Measurements from ENCODE around the gene BCL3. TPM values are rescaled to one million over a fixed set of nuclear protein-coding genes. Genes with fewer than 3 reads are reported as not detected.

The BCL3 gene
- total RNA-seq, 2 donors from 2014 or later: 1.8 to 6.2 TPM

- DNase-seq: no peak
- Histone ChIP-seq H3K27me3 (ENCODE audit: control insufficient read depth, insufficient read depth, low read length, poor library complexity, severe bottlenecking) (no peaks in the 10 kb centered on the region), H3K27ac (ENCODE audit: low read depth, low read length) (no peak overlapping the region), H3K9me3 (ENCODE audit: control insufficient read depth, low read length) (no peaks in the 10 kb centered on the region), H3K4me3 (ENCODE audit: low read length) (no peak overlapping the region), H3K9ac (ENCODE audit: extremely low read depth, low read length, poor library complexity, severe bottlenecking) (no peak overlapping the region), H3K4me1 (ENCODE audit: control insufficient read depth, insufficient read depth, low read length) (no peaks in the 10 kb centered on the region), H3K36me3 (ENCODE audit: control insufficient read depth, insufficient read depth, low read length) (no peaks in the 10 kb centered on the region)
- no peaks in the 10 kb centered on the region for H3K9me3 Mint-ChIP-seq
- peaks cover 4% of the 10 kb centered on the region for H3K4me1 Mint-ChIP-seq
- no peak for TF ChIP-seq CTCF (conservative IDR thresholded peaks at IDR 0.05)
- peaks cover 8% of the 10 kb centered on the region for H3K36me3 Mint-ChIP-seq (ENCODE audit: low read depth)
- H3K4me3 Mint-ChIP-seq: no peak overlapping the region
- no peak overlapping the region for H3K27ac Mint-ChIP-seq
- 91 to 94% methylated on average over 4 to 12 of the region's 13 CpGs for WGBS, 2 experiments (ENCODE audit: insufficient coverage in 1 of 2, insufficient read length in 1 of 2)
- no peaks in the 10 kb centered on the region for H3K27me3 Mint-ChIP-seq (ENCODE audit: insufficient read depth)
These were observed 41.5 kb downstream of the BCL3 start for GRCh38 chr19:44789943-44790483.

GRCh38 chr19:44792281-44792680 lies 43.8 kb downstream of the BCL3 start:
- Histone ChIP-seq H3K27me3 (ENCODE audit: control insufficient read depth, insufficient read depth, low read length, poor library complexity, severe bottlenecking) (no peaks in the 10 kb centered on the region), H3K4me3 (ENCODE audit: low read length) (no peak overlapping the region), H3K27ac (ENCODE audit: low read depth, low read length) (no peak overlapping the region), H3K4me1 (ENCODE audit: control insufficient read depth, insufficient read depth, low read length) (no peaks in the 10 kb centered on the region), H3K9ac (ENCODE audit: extremely low read depth, low read length, poor library complexity, severe bottlenecking) (no peak overlapping the region), H3K9me3 (ENCODE audit: control insufficient read depth, low read length) (no peaks in the 10 kb centered on the region), H3K36me3 (ENCODE audit: control insufficient read depth, insufficient read depth, low read length) (no peaks in the 10 kb centered on the region)
- TF ChIP-seq CTCF (conservative IDR thresholded peaks at IDR 0.05): no peak
- no peak for DNase-seq
- peaks cover 15% of the 10 kb centered on the region for H3K36me3 Mint-ChIP-seq (ENCODE audit: low read depth)
- H3K9me3 Mint-ChIP-seq: peaks cover 1% of the 10 kb centered on the region
- H3K27ac Mint-ChIP-seq: no peak overlapping the region
- no peaks in the 10 kb centered on the region for H3K27me3 Mint-ChIP-seq (ENCODE audit: insufficient read depth)
- H3K4me1 Mint-ChIP-seq: peaks cover 15% of the 10 kb centered on the region
- H3K4me3 Mint-ChIP-seq: no peak overlapping the region
- 89 to 90% methylated on average over 8 to 9 of the region's 9 CpGs for WGBS, 2 experiments (ENCODE audit: insufficient coverage in 1 of 2, insufficient read length in 1 of 2)

- Mint-ChIP-seq H3K36me3 (ENCODE audit: low read depth) (peaks cover 20% of the 10 kb centered on the region), H3K9me3 (peaks cover 1% of the 10 kb centered on the region), H3K27ac (no peak overlapping the region), H3K4me1 (peaks cover 19% of the 10 kb centered on the region), H3K4me3 (no peak overlapping the region), H3K27me3 (ENCODE audit: insufficient read depth) (no peaks in the 10 kb centered on the region)
- Histone ChIP-seq H3K9ac (ENCODE audit: extremely low read depth, low read length, poor library complexity, severe bottlenecking) (no peak overlapping the region), H3K27ac (ENCODE audit: low read depth, low read length) (no peak overlapping the region), H3K9me3 (ENCODE audit: control insufficient read depth, low read length) (no peaks in the 10 kb centered on the region), H3K36me3 (ENCODE audit: control insufficient read depth, insufficient read depth, low read length) (no peaks in the 10 kb centered on the region), H3K27me3 (ENCODE audit: control insufficient read depth, insufficient read depth, low read length, poor library complexity, severe bottlenecking) (no peaks in the 10 kb centered on the region), H3K4me1 (ENCODE audit: control insufficient read depth, insufficient read depth, low read length) (no peaks in the 10 kb centered on the region), H3K4me3 (ENCODE audit: low read length) (no peak overlapping the region)
- DNase-seq: no peak
- WGBS, 2 experiments (ENCODE audit: insufficient coverage in 1 of 2, insufficient read length in 1 of 2): 95 to 100% methylated on average over 2 to 4 of the region's 4 CpGs
- no peak for TF ChIP-seq CTCF (conservative IDR thresholded peaks at IDR 0.05)
These were observed 46.1 kb downstream of the BCL3 start for GRCh38 chr19:44794610-44795009.

Measured in endodermal cell (in vitro differentiated cells).